Fibroblast of lung (primary cell): ENCODE measurements around the gene CWC27.

Source experiments
- CTCF ChIP-seq, 2 donors: IDR thresholded peaks in 1 of 2; conservative IDR thresholded peaks in 1 of 2; 1 replicate in 1 of 2; 2 replicates in 1 of 2; pipeline ENCODE4 v1.5.1; 2011 to 2012; ENCODE audit warnings: low read length in 2 of 2, control low read depth in 1 of 2, inconsistent platforms in 1 of 2, low read depth in 1 of 2, mild to moderate bottlenecking in 1 of 2
- EZH2 ChIP-seq: IDR thresholded peaks from 2 replicates; pipeline ENCODE4 v1.5.1; 2012; ENCODE audit warnings: low read length, control low read depth, mild to moderate bottlenecking; ENCODE audit errors: missing control alignments

DNA sequence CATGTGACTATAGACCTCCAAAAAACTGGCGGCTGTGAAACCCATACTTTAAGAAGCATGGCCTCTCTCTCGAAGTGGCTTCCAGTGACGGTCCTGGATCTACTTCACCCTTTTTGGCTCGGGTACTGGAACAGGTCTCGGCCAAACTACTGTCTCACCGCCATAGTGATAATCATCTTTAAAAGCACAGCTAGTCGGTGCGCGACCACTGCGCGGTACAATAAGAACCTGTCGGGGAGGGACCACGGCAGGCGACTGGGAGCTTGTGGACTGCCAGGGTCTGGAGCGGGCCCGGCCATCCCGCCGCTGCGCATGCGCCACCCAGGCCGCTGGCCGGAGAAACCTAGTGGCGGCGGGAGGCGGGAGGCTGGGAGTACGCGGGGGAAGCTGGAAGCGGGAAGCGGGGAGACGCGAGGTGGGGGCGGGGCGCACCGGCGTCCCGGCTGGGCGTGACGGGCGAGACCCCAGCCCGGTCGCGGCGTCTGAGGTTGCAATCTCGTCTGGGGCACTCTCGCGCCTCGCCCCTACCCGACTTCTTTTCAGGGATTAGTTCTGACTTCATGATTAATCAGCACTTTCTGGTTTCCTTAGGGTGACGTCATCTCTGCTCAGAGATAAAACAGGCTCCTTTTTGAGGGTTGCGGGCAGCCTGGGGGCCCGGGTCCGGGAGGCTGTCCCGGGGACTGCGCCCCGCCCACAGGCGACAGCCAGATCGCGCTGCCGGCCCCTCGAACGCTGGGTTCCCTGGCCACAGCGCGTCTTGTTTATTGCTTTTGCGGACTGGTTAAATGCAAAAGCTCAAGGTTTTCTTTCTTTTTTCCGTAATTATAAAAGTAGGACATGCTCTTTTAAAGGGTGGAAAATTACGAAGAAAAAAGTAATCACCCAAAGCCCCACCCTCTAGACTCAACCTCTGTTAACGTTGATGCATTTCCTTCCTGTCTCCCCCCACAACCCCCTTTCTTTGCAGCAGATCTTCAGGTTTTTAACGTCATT lies 266.8 kb downstream of the CWC27 start:
- TF ChIP-seq CTCF (conservative IDR thresholded peaks at IDR 0.05 in 1 of 2, IDR thresholded peaks at IDR 0.05 in 1 of 2; ENCODE audit: low read depth in 1 of 2, low read length in 2 of 2) (no peak), EZH2 (no peak)
